Activated CD4-positive, CD25-positive, alpha-beta regulatory T cell treated with anti-CD3 and anti-CD28 coated beads, Interleukin-2, amount 50 U/mL, for 16 hours (primary cell): ENCODE data around the gene PILRA.
"Not testable (repeated sequence)": the region's sequence is repeated elsewhere in the genome, so short reads cannot be mapped to it uniquely, and the experiment has no call there.

ENCODE experiments used
- DNase-seq: peaks from one replicate; pipeline ENCODE4 v3.0.0-alpha.2; 2020; ENCODE audit warnings: low read depth, low spot score

PILRA gene

GRCh38 chr7:100373261-100373831 lies at the start of gene PILRA:
TSS of gene PILRA (plus strand) at chr7:100373487. CDS start at chr7:100373657, 170 bp downstream.
- DNase-seq: no peak

- DNase-seq: not testable (repeated sequence)
Measured at GRCh38 chr7:100324194-100324593, 49.1 kb upstream of the PILRA start.

DNA sequence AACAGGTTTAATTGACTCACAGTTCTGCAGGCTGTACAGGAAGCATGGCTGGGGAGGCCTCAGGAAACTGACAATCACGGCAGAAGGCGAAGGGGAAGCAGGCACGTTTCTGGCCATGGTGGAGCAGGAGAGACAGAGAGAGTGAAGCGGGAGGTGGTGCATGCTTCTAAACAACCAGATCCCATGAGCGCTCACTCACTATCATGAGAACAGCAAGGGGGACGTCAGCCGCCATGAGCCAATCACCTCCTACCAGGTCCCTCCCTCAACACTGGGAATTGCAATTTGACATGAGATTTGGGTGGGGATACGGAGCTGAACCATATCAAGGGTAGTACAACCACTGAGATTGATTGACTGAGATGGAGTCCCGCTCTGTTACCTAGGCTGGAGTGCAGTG lies 47.6 kb upstream of the PILRA start:
- not testable (repeated sequence) for DNase-seq

DNA sequence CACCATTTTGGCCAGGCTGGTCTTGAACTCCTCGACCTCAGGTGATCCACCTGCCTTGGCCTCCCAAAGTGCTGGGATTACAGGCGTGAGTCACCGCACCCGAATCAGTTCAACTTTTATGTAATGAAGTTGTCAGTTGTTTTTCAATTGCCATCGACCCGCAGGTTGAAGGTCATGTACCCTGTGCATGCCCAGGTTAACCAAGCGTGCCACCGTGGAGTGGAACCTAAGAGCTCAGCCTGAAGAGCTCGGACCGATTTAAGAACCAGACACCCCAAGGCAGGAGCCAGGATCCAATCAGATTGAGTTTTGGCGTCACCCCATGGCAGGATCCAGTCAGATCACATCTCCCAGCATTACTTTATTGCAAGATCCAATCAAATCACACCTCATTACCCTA lies 46.4 kb upstream of the PILRA start:
- not testable (repeated sequence) for DNase-seq

DNA sequence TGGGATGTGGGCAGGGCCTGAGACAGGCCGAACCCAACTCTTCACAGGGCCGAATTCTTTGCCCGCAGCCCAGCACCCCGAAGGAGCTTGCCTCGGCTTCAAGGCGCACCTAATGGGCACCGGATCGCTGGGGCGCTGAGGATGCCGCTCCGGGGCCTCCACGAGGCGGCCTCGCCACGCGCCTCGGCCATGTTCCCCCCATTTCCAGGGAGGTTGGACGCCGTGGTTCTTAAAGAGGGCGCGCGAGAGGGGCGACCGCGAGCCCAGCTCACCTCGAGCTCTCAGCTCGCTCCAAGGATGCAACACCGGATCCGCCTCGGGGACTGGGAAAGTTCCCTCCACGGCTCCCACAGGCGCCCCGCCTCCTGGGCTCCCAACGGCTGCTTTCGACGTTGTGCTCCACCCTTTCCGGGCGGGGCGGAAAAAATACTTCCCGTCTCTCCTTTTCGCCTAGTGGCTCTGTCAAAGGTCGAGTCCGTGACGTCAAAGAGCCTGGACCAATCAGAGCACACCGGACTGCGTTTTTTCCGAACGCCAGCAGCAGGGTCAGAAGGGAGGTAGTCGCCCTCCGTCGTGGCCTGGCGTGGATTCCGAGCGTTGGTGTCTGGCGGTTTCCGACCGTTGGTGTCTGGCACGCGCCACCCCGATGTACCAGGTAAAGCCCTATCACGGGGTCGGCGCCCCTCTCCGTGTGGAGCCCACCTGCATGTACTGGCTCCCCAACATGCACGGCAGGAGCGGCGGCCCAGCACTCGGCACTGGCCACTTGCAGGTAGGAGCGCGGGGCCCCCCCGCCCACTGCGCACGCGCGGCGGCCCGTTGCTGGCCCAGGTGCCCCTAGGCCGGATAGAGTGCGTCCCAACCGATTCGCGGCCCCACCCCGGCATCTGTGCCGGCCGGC lies 37.5 kb upstream of the PILRA start:
- peak; percentile 77 for DNase-seq

DNA sequence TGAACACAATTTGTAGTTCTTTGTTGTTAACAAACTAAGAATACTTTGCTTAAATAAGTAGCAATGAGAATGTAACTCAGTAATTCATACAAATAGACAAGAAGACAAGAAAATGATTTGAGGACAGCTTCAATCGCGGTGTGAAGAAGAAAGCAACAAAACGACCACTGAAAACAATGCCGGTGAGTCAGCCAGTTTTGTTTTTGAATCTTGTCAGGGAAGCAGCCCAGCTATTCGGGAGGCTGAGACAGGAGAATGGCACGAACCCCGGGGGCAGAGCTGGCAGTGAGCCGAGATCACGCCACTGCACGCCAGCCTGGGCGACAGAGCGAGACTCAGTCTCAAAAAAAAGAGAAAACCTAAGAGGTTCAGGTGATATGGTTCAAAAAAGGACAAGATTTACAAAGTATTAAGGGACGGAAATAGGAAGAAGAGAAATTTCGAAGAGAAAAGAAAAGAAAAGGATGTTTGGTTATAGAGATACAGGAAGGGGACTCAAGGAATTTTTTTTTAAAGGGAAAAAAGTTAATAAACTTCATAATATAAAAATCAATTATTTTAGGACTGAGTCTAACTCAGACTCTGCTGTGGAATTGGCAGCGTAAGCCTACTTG lies 35.1 kb upstream of the PILRA start:
- DNase-seq: not testable (repeated sequence)

- DNase-seq: not testable (repeated sequence)
Measured at GRCh38 chr7:100341286-100341685, 32.0 kb upstream of the PILRA start.

DNA sequence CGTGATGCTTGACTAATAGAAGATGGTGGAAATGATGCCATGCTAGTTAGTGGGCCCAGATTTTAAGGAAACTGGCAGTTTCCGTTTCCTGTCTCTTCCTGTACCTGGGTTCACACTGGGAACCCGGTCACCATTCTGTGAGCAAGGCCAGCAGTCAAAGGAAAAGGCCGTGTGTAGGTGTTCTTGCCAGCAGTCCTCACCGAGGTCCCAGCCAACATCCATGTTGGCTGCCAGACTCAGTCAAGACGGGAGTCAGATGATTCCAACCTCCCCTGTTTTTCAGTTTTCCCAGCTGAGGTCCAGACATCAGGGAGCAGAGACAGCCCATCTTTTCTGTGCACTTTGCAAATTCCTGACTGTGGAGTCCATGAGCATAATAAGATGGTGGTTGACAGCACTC lies 30.5 kb upstream of the PILRA start:
- DNase-seq: no peak

DNA sequence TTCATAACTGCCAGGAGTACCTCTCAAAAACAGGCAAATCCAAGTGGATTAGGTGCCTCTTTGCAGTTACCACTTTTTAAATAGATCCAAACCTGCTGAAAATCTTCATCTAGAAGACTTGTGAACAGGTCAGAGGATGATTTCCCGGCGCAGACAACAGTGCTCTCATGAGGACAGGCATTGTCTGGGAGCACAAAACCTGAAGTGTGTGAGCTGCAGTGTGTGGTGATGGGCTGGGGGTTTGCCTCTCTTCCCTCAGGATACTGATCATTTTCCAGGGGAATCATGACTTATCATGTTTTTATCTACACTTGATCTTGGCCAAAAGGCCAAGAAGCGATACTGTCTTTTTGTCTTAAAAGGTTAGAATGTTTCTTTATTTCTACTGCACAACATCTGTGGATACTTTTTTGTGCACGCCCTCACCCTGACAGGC lies 29.1 kb upstream of the PILRA start:
- DNase-seq: not testable (repeated sequence)

- DNase-seq: peak; percentile 81
Measured at GRCh38 chr7:100344560-100345287, 28.6 kb upstream of the PILRA start.

GRCh38 chr7:100345288-100345672 lies 28.0 kb upstream of the PILRA start:
- peak; percentile 54 for DNase-seq

GRCh38 chr7:100346921-100347320 lies 26.4 kb upstream of the PILRA start:
- DNase-seq: no peak

GRCh38 chr7:100348805-100349204 lies 24.5 kb upstream of the PILRA start:
- no peak for DNase-seq

DNA sequence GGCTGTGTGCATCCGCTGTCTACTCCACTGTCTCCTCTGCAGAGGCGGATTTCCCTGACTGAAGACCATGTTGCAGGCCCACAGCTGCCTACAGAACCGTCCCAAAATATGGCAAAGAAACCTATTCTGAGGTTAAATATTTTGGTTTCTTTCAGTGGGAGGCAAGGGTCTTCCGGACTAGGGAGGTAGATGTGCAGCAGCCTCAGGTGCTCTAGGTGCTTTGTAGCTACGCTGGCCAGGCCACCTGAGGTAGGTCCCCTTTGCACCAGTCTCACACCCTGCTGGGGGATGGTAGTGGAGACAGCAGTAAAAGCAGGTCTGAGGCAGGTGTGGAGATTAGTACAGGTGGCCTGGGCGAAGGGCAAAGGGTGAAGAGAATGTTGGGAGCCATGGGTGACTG lies 23.5 kb upstream of the PILRA start:
- DNase-seq: no peak

DNA sequence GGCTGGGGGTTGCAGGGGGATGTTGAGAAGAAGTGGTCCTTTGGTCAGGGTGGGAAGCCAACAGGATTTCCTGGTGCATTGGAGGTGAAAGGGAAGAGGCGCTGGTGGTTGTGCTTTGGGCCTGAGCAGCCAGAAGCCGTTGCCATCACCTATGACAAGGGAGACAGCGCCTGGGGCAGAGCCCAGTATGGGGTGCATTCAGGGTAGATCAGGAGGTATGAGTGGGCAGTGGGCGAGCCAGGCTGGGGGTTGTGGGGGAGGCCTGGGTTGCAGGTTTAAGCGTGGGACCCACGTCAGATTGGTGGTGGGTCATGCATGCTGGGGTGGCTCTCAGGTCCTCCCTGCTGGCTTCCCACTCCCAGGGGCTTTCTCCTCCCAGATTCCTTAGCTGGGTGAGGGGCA lies 21.6 kb upstream of the PILRA start:
- no peak for DNase-seq

DNA sequence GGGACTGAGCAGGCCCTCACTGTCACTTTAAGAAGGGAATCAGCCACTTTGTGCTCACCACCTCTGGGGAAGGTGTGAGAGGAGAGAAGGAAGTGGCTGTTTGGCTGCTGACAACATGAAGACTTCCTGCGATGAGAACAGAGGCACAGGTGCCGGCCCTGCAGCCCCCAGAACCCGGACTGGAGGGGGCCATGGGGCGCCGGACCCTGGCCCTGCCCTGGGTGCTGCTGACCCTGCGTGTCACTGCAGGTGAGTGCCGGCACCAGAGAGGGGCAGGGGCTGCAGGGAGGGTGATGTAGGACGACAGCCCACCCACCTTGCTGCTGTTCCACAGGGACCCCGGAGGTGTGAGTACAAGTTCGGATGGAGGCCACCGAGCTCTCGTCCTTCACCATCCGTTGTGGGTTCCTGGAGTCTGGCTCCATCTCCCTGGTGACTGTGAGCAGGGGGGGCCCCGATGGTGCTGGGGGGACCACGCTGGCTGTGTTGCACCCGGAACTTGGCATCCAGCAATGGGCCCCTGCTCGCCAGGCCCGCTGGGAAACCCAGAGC lies 21.0 kb upstream of the PILRA start:
- not testable (repeated sequence) for DNase-seq

DNA sequence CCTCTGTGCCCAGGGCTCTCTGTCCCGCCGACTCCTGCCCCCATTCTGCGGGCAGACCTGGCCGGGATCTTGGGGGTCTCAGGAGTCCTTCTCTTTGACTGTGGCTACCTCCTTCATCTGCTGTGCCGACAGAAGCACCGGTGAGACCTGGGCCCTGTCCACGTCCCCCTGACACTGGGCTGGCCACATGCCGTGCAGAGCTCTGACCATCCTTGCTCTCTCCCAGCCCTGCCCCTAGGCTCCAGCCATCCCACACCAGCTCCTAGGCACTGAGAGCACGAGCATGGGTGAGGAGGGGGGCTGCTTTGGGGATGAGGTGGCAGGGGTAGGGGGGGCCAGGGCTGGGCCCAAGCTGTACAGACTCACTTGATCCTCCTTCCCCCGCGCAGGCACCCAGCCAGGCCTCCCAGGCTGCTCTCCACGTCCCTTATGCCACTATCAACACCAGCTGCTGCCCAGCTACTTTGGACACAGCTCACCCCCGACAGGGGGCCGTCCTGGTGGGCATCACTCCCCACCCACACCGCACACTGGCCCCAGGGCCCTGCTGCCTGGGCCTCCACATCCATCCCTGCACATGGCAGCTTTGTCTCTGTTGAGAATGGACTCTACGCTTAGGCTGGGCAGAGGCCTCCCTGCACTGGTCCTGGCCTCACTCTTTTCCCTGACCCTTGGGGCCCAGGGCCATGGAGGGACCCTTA lies 20.2 kb upstream of the PILRA start:
- no peak for DNase-seq

DNA sequence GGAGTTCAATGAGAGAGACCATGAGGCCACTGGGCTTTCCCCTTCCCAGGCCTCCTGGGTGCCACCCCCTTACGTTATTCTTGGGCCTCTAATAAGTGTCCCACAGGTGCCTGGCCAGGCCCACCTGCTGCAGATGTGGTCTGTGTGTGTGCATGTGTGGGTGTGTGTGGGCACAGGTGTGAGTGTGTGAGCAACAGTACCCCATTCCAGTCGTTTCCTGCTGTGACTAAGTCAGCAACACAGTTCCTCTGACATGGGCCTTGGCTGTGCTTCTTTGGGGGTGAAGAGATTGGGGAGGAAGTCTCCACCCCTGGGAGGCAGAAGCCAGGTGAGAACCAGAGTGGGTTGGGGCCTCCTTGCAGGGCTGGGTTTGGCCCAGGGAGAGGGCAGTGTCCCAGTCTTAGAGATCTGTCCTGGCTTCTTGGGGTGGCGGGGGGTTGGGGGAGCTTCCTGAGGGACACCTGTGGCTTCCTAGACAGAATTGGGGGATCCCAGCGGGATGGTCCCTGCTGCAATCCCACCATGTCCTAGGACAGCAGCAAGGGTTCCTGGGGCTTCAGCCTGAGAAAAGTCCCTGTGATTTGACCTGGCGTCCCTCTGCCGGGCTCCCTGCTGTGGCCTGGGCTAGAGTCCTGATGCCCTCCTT lies 19.5 kb upstream of the PILRA start:
- no peak for DNase-seq

- no peak for DNase-seq
Measured at GRCh38 chr7:100356416-100357068, 16.7 kb upstream of the PILRA start.

- no peak for DNase-seq
Measured at GRCh38 chr7:100357131-100357561, 16.1 kb upstream of the PILRA start.
